ENCODE data around the gene GRPEL2.

Gene GRPEL2

GRCh38 chr5:149402291-149402690, 57.0 kb downstream of the GRPEL2 start:
- DNase-seq = no peak

Measured in activated CD8-positive, alpha-beta memory T cell treated with anti-CD3 and anti-CD28 coated beads, Interleukin-2, amount 50 U/mL, for 4 hours (primary cell).